K562 (cell line): ENCODE measurements around the gene RPS2. TPM values are rescaled to one million over a fixed set of nuclear protein-coding genes. Genes with fewer than 3 reads are reported as not detected.

Source experiments
- ATF3 ChIP-seq, 2 experiments: fragments of 450-650 bp in 1 of 2; sonication (generic) in 1 of 2; formaldehyde crosslinking in 1 of 2; IDR thresholded peaks in 1 of 2; conservative IDR thresholded peaks in 1 of 2; 2 replicates each; pipeline versions ENCODE4 v1.6.1 to v1.8.1; 2016 to 2023; ENCODE audit warnings: mild to moderate bottlenecking in 2 of 2, moderate library complexity in 2 of 2, inconsistent platforms in 1 of 2, missing genetic modification reagents in 1 of 2
- BHLHE40 ChIP-seq: IDR thresholded peaks from 2 replicates; pipeline ENCODE4 v1.6.1; 2011; ENCODE audit warnings: low read length, improper control_type of control experiment
- CBX2 ChIP-seq: fragments of 200-600 bp; sonication (generic); IDR thresholded peaks from one replicate; pipeline ENCODE4 v1.6.1; 2012; ENCODE audit warnings: mild to moderate bottlenecking, low read length, inconsistent platforms; ENCODE audit not compliant: insufficient read depth, poor library complexity, severe bottlenecking
- COPS2 ChIP-seq: fragments of 450-650 bp; conservative IDR thresholded peaks from 2 replicates; pipeline ENCODE4 v1.6.1; 2016; ENCODE audit warnings: mild to moderate bottlenecking, moderate library complexity
- DACH1 ChIP-seq: fragments of 450-650 bp; IDR thresholded peaks from 2 replicates; pipeline ENCODE4 v1.6.1; 2018; ENCODE audit not compliant: partially characterized antibody
- E2F5 ChIP-seq: sonication (generic); formaldehyde crosslinking; IDR thresholded peaks from 2 replicates; pipeline ENCODE4 v1.8.0; 2022; ENCODE audit warnings: mild to moderate bottlenecking, missing genetic modification reagents
- EP300 ChIP-seq: IDR thresholded peaks from 2 replicates; pipeline ENCODE4 v1.6.1; 2012; ENCODE audit warnings: low read length, improper control_type of control experiment
- HES1 ChIP-seq: fragments of 450-650 bp; IDR thresholded peaks from 2 replicates; pipeline ENCODE4 v1.6.1; 2016; ENCODE audit warnings: low read depth, mild to moderate bottlenecking, moderate library complexity
- HIVEP1 ChIP-seq: fragments of 250-450 bp; sonication (Bioruptor Pico); IDR thresholded peaks from 2 replicates; pipeline ENCODE4 v1.4.0; 2020; ENCODE audit warnings: mild to moderate bottlenecking
- MCM7 ChIP-seq, 2 experiments: fragments of 450-650 bp; IDR thresholded peaks; 2 replicates each; pipeline ENCODE4 v1.6.1; 2016 to 2018
- NCOA4 ChIP-seq: fragments of 450-650 bp; IDR thresholded peaks from 2 replicates; pipeline ENCODE4 v1.6.1; 2018; ENCODE audit warnings: mild to moderate bottlenecking; ENCODE audit not compliant: partially characterized antibody
- NFE2 ChIP-seq: IDR thresholded peaks from 2 replicates; pipeline ENCODE4 v1.6.1; 2014; ENCODE audit warnings: antibody characterized with exemption, low read depth
- NUFIP1 ChIP-seq: fragments of 450-650 bp; IDR thresholded peaks from 2 replicates; pipeline ENCODE4 v1.6.1; 2018; ENCODE audit not compliant: partially characterized antibody
- POLR2A ChIP-seq: fragments of 450-650 bp; conservative IDR thresholded peaks from 2 replicates; pipeline ENCODE4 v1.6.1; 2016
- SMAD1 ChIP-seq: fragments of 150-350 bp; IDR thresholded peaks from 2 replicates; pipeline ENCODE4 v1.6.1; 2014; ENCODE audit warnings: low read length, low read depth; ENCODE audit not compliant: partially characterized antibody
- TBL1XR1 ChIP-seq, 2 experiments: IDR thresholded peaks; 2 replicates each; pipeline ENCODE4 v1.6.1; 2012; ENCODE audit warnings: improper control_type of control experiment in 2 of 2, low read length in 2 of 2, mild to moderate bottlenecking in 1 of 2
- TOE1 ChIP-seq, 2 experiments: fragments of 450-650 bp in 1 of 2; sonication (generic) in 1 of 2; formaldehyde crosslinking in 1 of 2; IDR thresholded peaks; 2 replicates each; pipeline versions ENCODE4 v1.7.1 to v1.8.0; 2016 to 2022; ENCODE audit warnings: borderline replicate concordance in 2 of 2, mild to moderate bottlenecking in 2 of 2, antibody characterized with exemption in 1 of 2, inconsistent platforms in 1 of 2, low read depth in 1 of 2, missing genetic modification reagents in 1 of 2, moderate library complexity in 1 of 2
- ZNF140 ChIP-seq: fragments of 250-450 bp; sonication (Bioruptor Pico); IDR thresholded peaks from 2 replicates; pipeline ENCODE4 v1.8.0; 2021; ENCODE audit warnings: moderate library complexity, mild to moderate bottlenecking, inconsistent platforms
- ZNF232 ChIP-seq: sonication (generic); formaldehyde crosslinking; IDR thresholded peaks from 2 replicates; pipeline ENCODE4 v1.8.0; 2022; ENCODE audit warnings: mild to moderate bottlenecking, missing genetic modification reagents
- ZNF518B ChIP-seq: fragments of 250-450 bp; sonication (Bioruptor Pico); IDR thresholded peaks from 2 replicates; pipeline ENCODE4 v1.5.0; 2021; ENCODE audit warnings: mild to moderate bottlenecking, moderate library complexity
- ZNF589 ChIP-seq: fragments of 200-800 bp; sonication (Bioruptor generic); IDR thresholded peaks from 2 replicates; pipeline ENCODE4 v1.6.1; 2016; ENCODE audit warnings: low read depth, missing genetic modification characterization, missing compliant biosample characterization
- polyA plus RNA-seq, 8 experiments: library from polyadenylated mRNA; depleted of rRNA in 4 of 8; stranded (reverse) in 5 of 8; unstranded in 3 of 8; fragments of >200 nt; fragmentation: Nextera tagmentation in 2 of 8; fragmentation: Illumina TruSeq in 1 of 8; extraction: Ambion mirVana in 2 of 8; extraction: Trizol in 1 of 8; gene quantifications; 2 replicates each; pipeline versions ENCODE4 v1.2.1 to v1.2.3, GENCODE V29; 2011 to 2014; ENCODE audit warnings: inconsistent platforms in 1 of 8, missing spikeins in 1 of 8
- total RNA-seq, 7 experiments: library from RNA; depleted of rRNA in 6 of 7; stranded (reverse); fragments of >200 nt in 6 of 7; fragmentation: Illumina TruSeq in 2 of 7; extraction: Trizol in 2 of 7; gene quantifications; 2 replicates each; pipeline versions ENCODE4 v1.2.1 to v1.2.3, GENCODE V29; 2011 to 2021; ENCODE audit warnings: low replicate concordance in 1 of 7

RPS2 gene
- total and polyA plus RNA-seq, 9 of the 15 experiments (the other 6 are each of a cell fraction or from before 2014, with no cell fraction given), result 834 to 4,794 (median 3,793) TPM

GRCh38 chr16:2003827-2004641, 39.4 kb upstream of the RPS2 start (continued):
- TF ChIP-seq ZNF518B (CRISPR knock-in tag) (no peak), NFE2 (no peak), DACH1 (peak; percentile 78), TOE1 (IDR thresholded peaks at IDR 0.05; ENCODE audit: borderline replicate concordance) (peak; percentile 77; the same call in 1 of the 2 replicates), TOE1 (CRISPR knock-in tag; IDR thresholded peaks at IDR 0.05; ENCODE audit: borderline replicate concordance, low read depth) (no peak), HIVEP1 (CRISPR knock-in tag) (no peak), EP300 (0 out of 2 replicates have a peak, but pooled peaks have one; percentile 5), HES1 (no peak), MCM7 (IDR thresholded peaks at IDR 0.05) (no peak), COPS2 (no peak), BHLHE40 (peak; percentile 74; the same call in 1 of the 2 replicates), E2F5 (no peak), ATF3 (IDR thresholded peaks at IDR 0.05) (no peak), ATF3 (CRISPR knock-in tag; conservative IDR thresholded peaks at IDR 0.05) (no peak), POLR2A (peak; percentile 28; the same call in 1 of the 2 replicates), NCOA4 (no peak), SMAD1 (no peak), ZNF232 (CRISPR knock-in tag) (no peak), ZNF589 (CRISPR knock-in tag) (no peak), ZNF140 (CRISPR knock-in tag) (no peak), CBX2 (no peak), TBL1XR1 (IDR thresholded peaks at IDR 0.05; ENCODE audit: low read length in 2 of 2) (0 out of 4 replicates have a peak, but pooled peaks of 1 of the 2 experiments have one; percentile 49), NUFIP1 (no peak)
